ENCODE data around the gene PDE10A. TPM values are rescaled to one million over a fixed set of nuclear protein-coding genes. Genes with fewer than 3 reads are reported as not detected.
A peak's percentile ranks its signal among the peaks of the same experiment; 100 is the strongest.

PDE10A gene
- total and polyA plus RNA-seq, 9 of the 15 experiments (the other 6 are each of a cell fraction or from before 2014, with no cell fraction given): 0.04 TPM; not detected in 8

- TF ChIP-seq, protein P1, sequence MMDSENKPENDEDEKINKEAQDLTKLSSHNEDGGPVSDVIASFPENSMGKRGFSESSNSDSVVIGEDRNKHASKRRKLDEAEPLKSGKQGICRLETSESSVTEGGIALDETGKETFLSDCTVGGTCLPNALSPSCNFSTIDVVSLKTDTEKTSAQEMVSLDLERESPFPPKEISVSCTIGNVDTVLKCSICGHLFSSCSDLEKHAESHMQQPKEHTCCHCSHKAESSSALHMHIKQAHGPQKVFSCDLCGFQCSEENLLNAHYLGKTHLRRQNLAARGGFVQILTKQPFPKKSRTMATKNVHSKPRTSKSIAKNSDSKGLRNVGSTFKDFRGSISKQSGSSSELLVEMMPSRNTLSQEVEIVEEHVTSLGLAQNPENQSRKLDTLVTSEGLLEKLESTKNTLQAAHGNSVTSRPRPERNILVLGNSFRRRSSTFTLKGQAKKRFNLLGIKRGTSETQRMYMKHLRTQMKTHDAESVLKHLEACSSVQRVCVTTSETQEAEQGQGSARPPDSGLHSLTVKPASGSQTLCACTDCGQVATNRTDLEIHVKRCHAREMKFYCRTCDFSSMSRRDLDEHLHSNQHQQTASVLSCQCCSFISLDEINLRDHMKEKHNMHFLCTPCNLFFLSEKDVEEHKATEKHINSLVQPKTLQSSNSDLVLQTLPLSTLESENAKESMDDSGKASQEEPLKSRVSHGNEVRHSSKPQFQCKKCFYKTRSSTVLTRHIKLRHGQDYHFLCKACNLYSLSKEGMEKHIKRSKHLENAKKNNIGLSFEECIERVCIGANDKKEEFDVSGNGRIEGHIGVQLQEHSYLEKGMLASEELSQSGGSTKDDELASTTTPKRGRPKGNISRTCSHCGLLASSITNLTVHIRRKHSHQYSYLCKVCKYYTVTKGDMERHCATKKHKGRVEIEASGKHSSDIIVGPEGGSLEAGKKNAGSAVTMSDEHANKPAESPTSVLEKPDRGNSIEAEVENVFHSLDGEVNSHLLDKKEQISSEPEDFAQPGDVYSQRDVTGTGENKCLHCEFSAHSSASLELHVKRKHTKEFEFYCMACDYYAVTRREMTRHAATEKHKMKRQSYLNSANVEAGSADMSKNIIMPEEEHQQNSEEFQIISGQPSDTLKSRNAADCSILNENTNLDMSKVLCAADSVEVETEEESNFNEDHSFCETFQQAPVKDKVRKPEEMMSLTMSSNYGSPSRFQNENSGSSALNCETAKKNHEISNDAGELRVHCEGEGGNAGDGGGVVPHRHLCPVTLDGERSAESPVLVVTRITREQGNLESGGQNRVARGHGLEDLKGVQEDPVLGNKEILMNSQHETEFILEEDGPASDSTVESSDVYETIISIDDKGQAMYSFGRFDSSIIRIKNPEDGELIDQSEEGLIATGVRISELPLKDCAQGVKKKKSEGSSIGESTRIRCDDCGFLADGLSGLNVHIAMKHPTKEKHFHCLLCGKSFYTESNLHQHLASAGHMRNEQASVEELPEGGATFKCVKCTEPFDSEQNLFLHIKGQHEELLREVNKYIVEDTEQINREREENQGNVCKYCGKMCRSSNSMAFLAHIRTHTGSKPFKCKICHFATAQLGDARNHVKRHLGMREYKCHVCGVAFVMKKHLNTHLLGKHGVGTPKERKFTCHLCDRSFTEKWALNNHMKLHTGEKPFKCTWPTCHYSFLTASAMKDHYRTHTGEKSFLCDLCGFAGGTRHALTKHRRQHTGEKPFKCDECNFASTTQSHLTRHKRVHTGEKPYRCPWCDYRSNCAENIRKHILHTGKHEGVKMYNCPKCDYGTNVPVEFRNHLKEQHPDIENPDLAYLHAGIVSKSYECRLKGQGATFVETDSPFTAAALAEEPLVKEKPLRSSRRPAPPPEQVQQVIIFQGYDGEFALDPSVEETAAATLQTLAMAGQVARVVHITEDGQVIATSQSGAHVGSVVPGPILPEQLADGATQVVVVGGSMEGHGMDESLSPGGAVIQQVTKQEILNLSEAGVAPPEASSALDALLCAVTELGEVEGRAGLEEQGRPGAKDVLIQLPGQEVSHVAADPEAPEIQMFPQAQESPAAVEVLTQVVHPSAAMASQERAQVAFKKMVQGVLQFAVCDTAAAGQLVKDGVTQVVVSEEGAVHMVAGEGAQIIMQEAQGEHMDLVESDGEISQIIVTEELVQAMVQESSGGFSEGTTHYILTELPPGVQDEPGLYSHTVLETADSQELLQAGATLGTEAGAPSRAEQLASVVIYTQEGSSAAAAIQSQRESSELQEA (IDR thresholded peaks at IDR 0.05; ENCODE audit: low read depth): no peak
- TF ChIP-seq ZNF316 (IDR thresholded peaks at IDR 0.05) (peak; percentile 33; the same call in 1 of the 2 replicates), ZBTB11 (CRISPR knock-in tag; IDR thresholded peaks at IDR 0.05) (no peak)
These were observed 148.4 kb downstream of the PDE10A start (continued) for GRCh38 chr6:165514621-165515020.
